H1 (cell line): ENCODE data around the gene DDR2. TPM values are rescaled to one million over a fixed set of nuclear protein-coding genes. Genes with fewer than 3 reads are reported as not detected.

ENCODE experiments used
- CTCF ChIA-PET: fragments of 300-600 bp; sonication (Branson Sonifier 250); formaldehyde crosslinking; loops from one replicate; lab custom pipeline; 2021; ENCODE audit not compliant: partially characterized antibody; lab: Charles Lee
- POLR2A ChIA-PET: fragments of 300-600 bp; sonication (Branson Sonifier 250); formaldehyde crosslinking; loops from one replicate; lab custom pipeline; 2021; ENCODE audit warnings: inconsistent platforms; ENCODE audit not compliant: partially characterized antibody; lab: Charles Lee
- DNase-seq, 2 experiments: peaks; one replicate each; pipeline versions ENCODE4 v3.0.0 to v3.0.0-alpha.2; 2010 to 2022; ENCODE audit warnings: low spot score in 2 of 2, low read depth in 1 of 2, mixed read lengths in 1 of 2
- FAIRE-seq: peaks from 2 replicates; lab custom pipeline; 2011; peaks lifted over from hg19 to GRCh38; lab: Jason Lieb, UNC
- H2AFZ ChIP-seq: 2 replicates; pipeline ENCODE4 v1.8.1; 2012; ENCODE audit warnings: low read length, inconsistent platforms
- H2AK5ac ChIP-seq: 2 replicates; pipeline ENCODE4 v1.6.1; 2013; ENCODE audit warnings: low read depth, low read length
- H2BK120ac ChIP-seq: replicated peaks from 2 replicates; pipeline ENCODE3; 2013; ENCODE audit warnings: low read depth, low read length, inconsistent platforms
- H2BK12ac ChIP-seq: 2 replicates; pipeline ENCODE4 v1.6.1; 2013; ENCODE audit warnings: low read depth, low read length
- H2BK15ac ChIP-seq: 2 replicates; pipeline ENCODE4 v1.6.1; 2013; ENCODE audit warnings: low read length
- H2BK20ac ChIP-seq: 2 replicates; pipeline ENCODE4 v1.6.1; 2013; ENCODE audit warnings: low read length
- H2BK5ac ChIP-seq: 2 replicates; pipeline ENCODE4 v1.6.1; 2013; ENCODE audit warnings: low read depth, low read length
- H3K14ac ChIP-seq: 2 replicates; pipeline ENCODE4 v1.6.1; 2013; ENCODE audit warnings: inconsistent platforms; ENCODE audit not compliant: insufficient read length
- H3K18ac ChIP-seq: 2 replicates; pipeline ENCODE4 v1.6.1; 2013; ENCODE audit warnings: low read length; ENCODE audit errors: extremely low read depth
- H3K23ac ChIP-seq: 2 replicates; pipeline ENCODE4 v1.6.1; 2013; ENCODE audit warnings: inconsistent platforms; ENCODE audit not compliant: insufficient read length
- H3K23me2 ChIP-seq: 2 replicates; pipeline ENCODE4 v1.6.1; 2013; ENCODE audit warnings: low read depth, low read length
- H3K27ac ChIP-seq: 2 replicates; pipeline ENCODE4 v1.6.1; 2011; ENCODE audit warnings: low read depth, low read length, inconsistent platforms
- H3K27me3 ChIP-seq, 4 experiments: replicated peaks in 1 of 4; 1 replicate in 1 of 4; 2 replicates in 3 of 4; pipeline versions ENCODE4 v1.6.1 to v1.8.1; 2011 to 2013; ENCODE audit warnings: low read length in 3 of 4, mild to moderate bottlenecking in 3 of 4, inconsistent platforms in 2 of 4, mixed read lengths in 2 of 4, moderate library complexity in 1 of 4; ENCODE audit not compliant: control insufficient read depth in 3 of 4, insufficient read depth in 3 of 4; ENCODE audit errors: extremely low read depth in 1 of 4
- H3K36me3 ChIP-seq, 4 experiments: 2 replicates each; pipeline versions ENCODE4 v1.6.1 to v1.8.1; 2011 to 2013; ENCODE audit warnings: mild to moderate bottlenecking in 4 of 4, low read length in 3 of 4, moderate library complexity in 2 of 4, control low read depth in 1 of 4, inconsistent platforms in 1 of 4; ENCODE audit not compliant: insufficient read depth in 4 of 4, control insufficient read depth in 2 of 4
- H3K4ac ChIP-seq: replicated peaks from 2 replicates; pipeline ENCODE3; 2013; ENCODE audit warnings: low read length, low read depth, mixed read lengths, inconsistent platforms; ENCODE audit not compliant: insufficient read length
- H3K4me1 ChIP-seq, 4 experiments: replicated peaks in 1 of 4; 1 replicate in 1 of 4; 2 replicates in 3 of 4; pipeline versions ENCODE4 v1.6.1 to v1.8.1; 2011 to 2013; ENCODE audit warnings: low read length in 3 of 4, inconsistent platforms in 2 of 4, mixed read lengths in 1 of 4; ENCODE audit not compliant: insufficient read depth in 4 of 4, control insufficient read depth in 3 of 4
- H3K4me2 ChIP-seq, 2 experiments: 2 replicates each; pipeline versions ENCODE4 v1.6.1 to v1.8.1; 2011 to 2013; ENCODE audit warnings: low read depth in 2 of 2, low read length in 2 of 2, control low read depth in 1 of 2, inconsistent platforms in 1 of 2, mild to moderate bottlenecking in 1 of 2; ENCODE audit not compliant: insufficient read depth in 1 of 2
- H3K4me3 ChIP-seq, 4 experiments: fragments of 200-600, 300-600 bp in 1 of 4; sonication (generic), shearing (Covaris generic), sonication (Bioruptor Twin) in 1 of 4; 2 replicates each; pipeline versions ENCODE4 v1.5.1 to v1.8.1; 2011 to 2016; ENCODE audit warnings: low read length in 4 of 4, low read depth in 3 of 4, control low read depth in 2 of 4, inconsistent platforms in 2 of 4, mild to moderate bottlenecking in 2 of 4, mixed read lengths in 1 of 4, moderate library complexity in 1 of 4; ENCODE audit not compliant: insufficient read depth in 2 of 4; ENCODE audit errors: extremely low read depth in 1 of 4
- H3K56ac ChIP-seq: replicated peaks from 2 replicates; pipeline ENCODE3; 2013; ENCODE audit warnings: low read depth, mild to moderate bottlenecking, mixed read lengths, low read length, inconsistent platforms; ENCODE audit not compliant: insufficient read length
- H3K79me1 ChIP-seq: 2 replicates; pipeline ENCODE4 v1.6.1; 2013; ENCODE audit warnings: low read depth, low read length, control low read depth
- H3K79me2 ChIP-seq, 2 experiments: 2 replicates each; pipeline versions ENCODE4 v1.6.1 to v1.8.1; 2012 to 2013; ENCODE audit warnings: low read length in 2 of 2, mild to moderate bottlenecking in 2 of 2, inconsistent platforms in 1 of 2; ENCODE audit not compliant: insufficient read depth in 2 of 2, control insufficient read depth in 1 of 2
- H3K9ac ChIP-seq, 4 experiments: replicated peaks in 1 of 4; 1 replicate in 1 of 4; 2 replicates in 3 of 4; pipeline versions ENCODE4 v1.6.1 to v1.8.1; 2011 to 2013; ENCODE audit warnings: low read depth in 3 of 4, low read length in 3 of 4, control low read depth in 2 of 4, mild to moderate bottlenecking in 2 of 4, moderate library complexity in 2 of 4, inconsistent platforms in 1 of 4; ENCODE audit errors: extremely low read depth in 1 of 4
- H3K9me3 ChIP-seq, 2 experiments: 2 replicates each; pipeline versions ENCODE4 v1.6.1 to v1.8.1; 2012 to 2013; ENCODE audit warnings: mild to moderate bottlenecking in 2 of 2, moderate library complexity in 2 of 2, control low read depth in 1 of 2, inconsistent platforms in 1 of 2, low read depth in 1 of 2, low read length in 1 of 2, mixed read lengths in 1 of 2; ENCODE audit not compliant: insufficient read depth in 2 of 2
- H4K20me1 ChIP-seq, 2 experiments: replicated peaks in 1 of 2; 2 replicates each; pipeline versions ENCODE3 to v1.8.1; 2011 to 2013; ENCODE audit warnings: inconsistent platforms in 2 of 2, low read length in 2 of 2, mild to moderate bottlenecking in 1 of 2; ENCODE audit not compliant: insufficient read depth in 2 of 2, control insufficient read depth in 1 of 2
- H4K5ac ChIP-seq: 2 replicates; pipeline ENCODE4 v1.6.1; 2013; ENCODE audit warnings: low read length, low read depth, mixed read lengths, inconsistent platforms; ENCODE audit not compliant: insufficient read length
- H4K8ac ChIP-seq: 2 replicates; pipeline ENCODE4 v1.8.0; 2013; ENCODE audit warnings: mild to moderate bottlenecking, moderate library complexity, low read length, inconsistent platforms; ENCODE audit not compliant: insufficient read depth; ENCODE audit errors: extremely low read depth
- H4K91ac ChIP-seq: replicated peaks from 2 replicates; pipeline ENCODE3; 2013; ENCODE audit warnings: low read length, mixed read lengths, inconsistent platforms; ENCODE audit not compliant: insufficient read length
- ATF2 ChIP-seq: IDR thresholded peaks from 2 replicates; pipeline ENCODE4 v1.6.1; 2012; ENCODE audit warnings: low read length, inconsistent platforms
- GABPA ChIP-seq: IDR thresholded peaks from 2 replicates; pipeline ENCODE4 v1.6.1; 2011; ENCODE audit warnings: mild to moderate bottlenecking, low read length, moderate library complexity, borderline replicate concordance; ENCODE audit not compliant: insufficient read depth
- POLR2AphosphoS5 ChIP-seq: IDR thresholded peaks from 2 replicates; pipeline ENCODE4 v1.6.1; 2011; ENCODE audit warnings: low read depth, low read length
- WGBS, 2 experiments: shearing (Covaris generic) in 1 of 2; methylation state at CpG; one replicate each; pipeline versions ENCODE4 v1.1.6 to v1.1.7; 2013 to 2015; ENCODE audit warnings: low lambda C conversion rate in 2 of 2, mixed read lengths in 2 of 2, inconsistent platforms in 1 of 2, low coverage in 1 of 2, missing lambda C conversion rate in 1 of 2; ENCODE audit not compliant: insufficient replicate concordance in 2 of 2, insufficient coverage in 1 of 2, insufficient read length in 1 of 2; ENCODE audit errors: extremely low coverage in 1 of 2, missing lambda C conversion rate in 1 of 2; 5-methylcytosine and 5-hydroxymethylcytosine counted together
- polyA plus RNA-seq, 7 experiments: library from polyadenylated mRNA; depleted of rRNA in 3 of 7; stranded (reverse) in 5 of 7; unstranded in 2 of 7; fragments of >200 nt in 5 of 7; fragments of 200-250 nt in 2 of 7; gene quantifications; 1 replicate in 5 of 7; 2 replicates in 1 of 7; 4 replicates in 1 of 7; pipeline versions ENCODE4 v1.2.1 to v1.2.3, GENCODE V29; 2011 to 2013; ENCODE audit warnings: missing spikeins in 2 of 7, mixed read lengths in 2 of 7
- total RNA-seq: library from RNA; stranded (reverse); fragmentation: NEBNext Ultra II Directional; extraction: Animal tissue kit (Norgen Biotek cat#: 25700); gene quantifications from 2 replicates; pipeline ENCODE4 v1.2.1, GENCODE V29; 2021
- TF ChIP-seq, protein P1 (sequence below): IDR thresholded peaks from 2 replicates; pipeline ENCODE4 v1.6.1; 2011; ENCODE audit warnings: low read depth, mild to moderate bottlenecking, low read length; ENCODE audit not compliant: insufficient read depth

DDR2 gene
- total and polyA plus RNA-seq, 2 of the 8 experiments (the other 6 are each of a cell fraction or from before 2014, with no cell fraction given): 1.00 to 2.1 TPM

DNA sequence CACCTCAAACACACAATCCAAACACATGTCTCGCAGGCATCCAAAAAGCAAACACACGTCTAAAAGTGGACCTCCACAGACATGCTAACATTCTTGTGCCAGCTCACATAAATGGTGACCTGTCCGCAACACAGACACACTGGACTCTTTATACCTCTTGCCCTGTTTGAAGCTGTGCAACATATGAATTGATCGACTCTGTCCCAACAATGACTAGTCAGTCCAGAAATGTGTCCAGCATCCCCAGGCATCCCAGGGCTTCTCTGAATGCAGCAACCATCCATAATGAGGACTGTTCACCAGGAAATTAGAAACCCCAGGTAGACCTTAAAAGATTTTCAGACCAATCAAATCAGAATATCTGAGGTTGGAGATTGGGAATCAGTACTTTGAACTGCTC lies 3.2 kb downstream of the DDR2 start:
- H3K4me2 ChIP-seq: no peak overlapping the region
- H3K27ac ChIP-seq: no peak overlapping the region
- no peak overlapping the region for H3K4ac ChIP-seq
- no peaks in the 10 kb centered on the region for H4K20me1 ChIP-seq
- no peak overlapping the region for H2BK12ac ChIP-seq
- no peak overlapping the region for H4K5ac ChIP-seq
- no peak overlapping the region for H2BK20ac ChIP-seq
- DNase-seq: no peak
- H3K4me3 ChIP-seq: no peak overlapping the region
- WGBS, 2 experiments: 94% methylated on average over 4 of the region's 4 CpGs; no CpG with 5 or more reads in 1 of the 2 experiments
- no peaks in the 10 kb centered on the region for H3K36me3 ChIP-seq
- H2AK5ac ChIP-seq: no peak overlapping the region
- H3K23me2 ChIP-seq: no peaks in the 10 kb centered on the region
- H3K9me3 ChIP-seq: no peaks in the 10 kb centered on the region
- CTCF ChIA-PET: interaction anchor here (1.1 to 1.7 kb wide), 2 partner anchors 9 to 45 kb away, joined by 3 to 5 read pairs; no protein-coding TSS in a partner anchor
- H3K14ac ChIP-seq: no peak overlapping the region
- H2BK5ac ChIP-seq: no peak overlapping the region
- H3K23ac ChIP-seq: no peak overlapping the region
- no peak overlapping the region for H4K8ac ChIP-seq
- no peaks in the 10 kb centered on the region for H3K79me1 ChIP-seq
- H3K79me2 ChIP-seq: no peaks in the 10 kb centered on the region
- peaks cover 0 to 3% (median 0%) of the 10 kb centered on the region in 4 experiments; a peak in 1 of 7 replicates for H3K4me1 ChIP-seq
- H3K27me3 ChIP-seq: no peaks in the 10 kb centered on the region
- no peak overlapping the region for H3K9ac ChIP-seq
- no peak overlapping the region for H2AFZ ChIP-seq
- no peak overlapping the region for H2BK15ac ChIP-seq
- no peak overlapping the region for H3K56ac ChIP-seq
- no peak overlapping the region for H4K91ac ChIP-seq
- H3K18ac ChIP-seq: no peak overlapping the region
- FAIRE-seq: no peak
- H2BK120ac ChIP-seq: no peak overlapping the region
- POLR2A ChIA-PET: interaction anchor here (1.1 kb wide), 1 partner anchor 10 kb away, joined by 3 read pairs; no protein-coding TSS in a partner anchor
- TF ChIP-seq GABPA: no peak
- TF ChIP-seq ATF2: no peak
- TF ChIP-seq, protein P1, sequence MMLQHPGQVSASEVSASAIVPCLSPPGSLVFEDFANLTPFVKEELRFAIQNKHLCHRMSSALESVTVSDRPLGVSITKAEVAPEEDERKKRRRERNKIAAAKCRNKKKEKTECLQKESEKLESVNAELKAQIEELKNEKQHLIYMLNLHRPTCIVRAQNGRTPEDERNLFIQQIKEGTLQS: no peak
- no peak for TF ChIP-seq POLR2AphosphoS5
